Activated CD8-positive, alpha-beta memory T cell treated with anti-CD3 and anti-CD28 coated beads, Interleukin-2, amount 50 U/mL, for 48 hours (primary cell): ENCODE data around the gene CFAP46.
"Not testable (repeated sequence)": the region's sequence is repeated elsewhere in the genome, so short reads cannot be mapped to it uniquely, and the experiment has no call there.

Experiments
- DNase-seq: peaks from one replicate; pipeline ENCODE4 v3.0.0-alpha.2; 2020

Gene CFAP46

DNA sequence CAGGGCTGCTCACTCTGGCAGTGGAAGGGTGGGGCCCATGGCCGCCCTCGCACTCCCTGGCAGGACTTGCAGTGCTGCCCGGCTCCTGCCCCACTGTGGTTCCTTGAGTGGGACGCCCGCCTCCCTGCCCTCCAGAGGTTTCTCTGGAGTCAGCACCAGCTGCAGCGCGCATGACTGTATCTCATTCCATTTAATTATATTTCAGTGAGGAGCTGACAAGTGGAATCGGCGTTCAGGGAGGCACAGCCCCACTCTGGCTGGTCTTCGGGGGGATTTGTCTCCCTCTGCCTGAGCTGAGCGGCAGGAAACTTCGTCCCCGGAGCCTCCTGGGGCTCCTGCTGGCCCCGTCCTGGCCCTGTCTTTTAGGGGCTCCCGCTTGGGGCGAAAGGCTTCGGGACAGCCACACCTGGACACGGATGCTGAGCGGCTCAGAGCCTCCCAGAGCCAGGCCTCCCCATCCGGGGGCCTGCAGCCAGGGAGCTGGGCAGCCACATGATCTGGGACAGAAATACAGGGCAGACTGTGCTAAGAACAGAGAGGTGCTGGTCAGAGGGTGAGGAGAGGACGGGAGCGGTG is 81.2 kb downstream of the CFAP46 start:
- DNase-seq: no peak

DNA sequence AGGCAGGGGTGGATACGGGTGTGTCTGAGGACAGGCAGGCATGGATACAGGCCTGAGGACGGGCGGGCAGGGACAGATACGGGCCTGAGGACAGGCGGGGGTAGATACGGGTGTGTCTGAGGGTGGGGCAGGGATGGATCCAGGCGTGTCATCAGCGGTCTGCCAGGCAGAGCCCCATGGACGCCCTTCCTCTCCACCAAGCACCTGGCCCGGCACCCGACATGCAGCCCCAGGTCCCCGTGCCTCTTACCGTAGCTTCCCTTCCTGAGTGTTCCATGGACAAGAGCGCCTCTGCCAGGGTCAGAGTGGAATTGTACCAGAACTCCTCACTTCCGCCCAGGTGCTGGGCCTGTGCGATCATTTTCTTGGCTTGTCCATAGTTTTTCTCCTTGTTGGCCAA is 81.8 kb downstream of the CFAP46 start:
- no peak for DNase-seq

DNA sequence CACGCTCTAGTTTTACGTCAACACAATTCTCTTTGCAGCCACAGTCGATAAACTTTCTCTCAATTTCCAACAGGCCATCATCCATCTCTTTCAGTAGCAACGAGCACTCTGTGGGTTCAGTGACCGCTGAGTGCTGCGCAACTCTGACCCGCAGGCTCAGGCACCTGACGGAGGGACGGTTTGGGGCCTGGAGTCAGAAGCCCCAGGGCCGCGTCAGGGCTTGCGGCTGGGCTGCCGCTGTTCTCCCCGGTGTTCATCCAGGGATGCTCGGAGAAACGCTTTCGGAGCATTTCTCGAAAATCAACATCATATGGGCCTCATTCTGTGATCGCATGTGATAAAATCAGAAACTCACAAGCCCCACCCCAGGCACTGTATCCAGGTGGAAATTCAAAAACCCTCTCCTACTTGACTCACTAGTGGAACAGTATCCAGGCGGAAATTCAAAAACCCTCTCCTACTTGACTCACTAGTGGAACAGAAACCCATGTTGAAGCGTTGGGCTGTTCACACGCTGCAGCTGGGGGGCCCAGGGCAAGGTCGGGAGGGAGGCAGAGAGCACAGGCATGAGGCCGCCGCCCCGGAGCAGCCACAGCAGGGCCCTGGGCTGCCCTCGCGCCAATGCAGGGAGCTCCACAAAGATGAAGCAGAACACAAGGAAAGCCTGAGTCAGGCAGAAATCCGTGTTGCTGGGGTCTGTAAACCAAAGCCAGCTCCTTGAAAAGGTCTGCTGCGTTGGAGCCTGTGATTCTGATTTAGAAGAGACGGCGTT is 83.1 kb downstream of the CFAP46 start:
- DNase-seq: no peak

DNA sequence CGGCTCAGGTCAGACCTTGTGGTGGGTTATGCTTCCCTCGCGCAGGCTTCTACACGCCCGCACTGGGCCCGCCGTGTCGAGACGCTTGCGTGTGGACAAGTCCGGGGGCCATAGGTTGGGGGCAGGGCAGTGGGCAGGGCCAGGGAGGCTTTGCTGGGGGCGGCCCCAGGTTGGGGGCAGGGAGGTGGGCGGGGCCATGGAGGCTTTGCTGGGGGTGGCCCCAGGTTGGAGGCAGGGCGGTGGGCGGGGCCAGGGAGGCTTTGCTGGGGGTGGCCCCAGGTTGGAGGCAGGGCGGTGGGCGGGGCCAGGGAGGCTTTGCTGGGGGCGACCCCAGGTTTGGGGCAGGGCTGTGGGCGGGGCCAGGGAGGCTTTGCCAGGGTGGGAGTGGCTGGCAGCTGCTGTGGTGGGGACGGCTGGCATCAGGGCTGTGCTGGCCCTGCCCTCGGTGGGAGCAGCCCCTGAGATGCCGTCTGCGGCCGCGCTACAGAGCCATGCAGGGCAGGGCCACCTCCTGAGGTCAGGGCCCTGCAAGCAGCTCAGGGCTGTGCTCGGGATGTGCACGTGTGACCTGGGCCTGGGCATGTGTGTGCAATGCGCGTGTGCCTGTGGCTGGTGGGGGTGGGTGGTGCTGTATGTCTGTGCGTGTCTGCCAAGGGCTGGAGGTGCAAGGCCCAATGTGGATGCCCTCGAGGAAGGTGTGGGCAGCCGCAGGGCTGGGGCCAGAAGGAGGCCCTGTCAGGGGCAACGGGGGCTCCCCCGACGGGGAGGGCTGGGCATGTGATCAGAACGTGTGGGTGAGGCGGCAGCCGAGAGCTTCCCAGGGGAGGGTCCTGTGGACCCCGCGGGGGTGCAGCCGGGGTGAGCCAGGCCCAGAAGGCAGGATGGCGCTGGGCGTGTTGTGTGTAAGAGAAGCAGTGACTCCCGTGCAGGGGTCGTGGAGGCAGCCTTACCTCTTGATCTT is 84.0 kb downstream of the CFAP46 start:
- no peak for DNase-seq

DNA sequence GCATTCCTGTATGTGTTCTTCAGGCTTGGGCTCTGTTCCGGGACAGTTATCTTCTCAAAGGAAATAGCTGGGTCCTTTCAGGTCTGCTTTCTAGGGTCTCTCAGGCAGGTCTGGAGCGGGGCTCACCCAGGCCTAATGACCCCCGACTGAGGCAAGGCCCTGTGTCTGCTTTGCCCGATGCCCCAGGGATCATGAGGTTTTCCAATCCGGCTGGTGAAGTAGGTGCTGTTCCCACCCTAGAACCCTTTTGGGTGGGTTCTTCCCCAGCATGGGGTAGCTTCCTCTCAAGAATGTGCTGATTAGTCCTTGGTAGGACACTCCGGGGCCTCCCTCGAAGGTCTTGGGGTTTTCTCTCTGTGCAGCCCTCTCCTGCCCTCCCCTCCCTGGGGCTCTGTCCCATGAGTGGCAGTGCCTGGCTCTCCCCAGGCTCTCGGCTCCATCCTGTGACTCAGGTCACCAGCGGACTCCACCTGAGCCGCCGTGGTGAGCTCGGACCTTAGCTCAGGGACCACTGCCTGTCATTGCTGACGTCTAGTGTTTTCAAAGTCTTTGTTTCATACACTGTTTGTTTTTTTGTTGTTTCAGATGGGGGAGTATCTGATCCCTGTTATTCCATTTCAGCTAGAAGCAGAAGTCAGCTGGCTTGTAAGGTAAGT is 85.4 kb downstream of the CFAP46 start:
- DNase-seq: peak; percentile 32

DNA sequence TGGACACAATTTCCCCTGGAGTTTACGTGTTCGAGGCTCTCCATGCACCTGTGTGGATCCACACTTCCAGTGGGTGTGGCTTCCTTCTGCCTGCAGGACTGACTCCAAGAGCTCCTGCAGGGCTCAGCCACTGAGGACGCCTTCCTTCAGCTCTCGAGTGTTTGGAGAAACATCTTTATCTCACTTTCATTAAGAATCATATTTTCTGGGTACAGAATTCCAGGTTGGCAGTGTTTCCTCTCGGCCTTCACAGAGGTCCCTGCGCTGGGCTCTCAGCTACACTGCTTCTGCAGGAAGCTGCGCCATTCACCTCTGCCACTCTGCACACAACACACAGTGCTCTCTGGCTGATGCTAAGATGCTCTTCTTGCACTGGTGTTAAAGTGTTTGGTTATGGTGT is 86.5 kb downstream of the CFAP46 start:
- peak; percentile 17 for DNase-seq

DNA sequence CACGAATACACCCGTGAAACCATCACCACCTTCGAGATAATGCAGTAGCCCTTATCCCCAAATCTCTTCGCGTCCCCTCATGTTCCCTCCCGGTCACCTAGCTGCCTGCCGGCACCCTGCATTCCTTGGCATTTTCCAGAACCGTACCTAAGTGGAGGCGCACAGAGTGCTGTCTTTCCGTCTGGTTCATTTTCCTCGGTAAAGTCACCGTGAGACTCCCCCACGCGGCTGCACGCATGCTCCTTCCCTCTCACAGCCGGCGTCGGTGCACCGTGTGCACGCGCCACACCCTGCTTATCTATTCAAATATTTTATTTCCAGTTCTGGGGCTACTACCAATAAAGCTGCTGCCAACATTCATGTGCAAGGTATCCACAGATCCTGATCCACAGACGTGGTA is 90.9 kb downstream of the CFAP46 start:
- DNase-seq: peak; percentile 15

DNA sequence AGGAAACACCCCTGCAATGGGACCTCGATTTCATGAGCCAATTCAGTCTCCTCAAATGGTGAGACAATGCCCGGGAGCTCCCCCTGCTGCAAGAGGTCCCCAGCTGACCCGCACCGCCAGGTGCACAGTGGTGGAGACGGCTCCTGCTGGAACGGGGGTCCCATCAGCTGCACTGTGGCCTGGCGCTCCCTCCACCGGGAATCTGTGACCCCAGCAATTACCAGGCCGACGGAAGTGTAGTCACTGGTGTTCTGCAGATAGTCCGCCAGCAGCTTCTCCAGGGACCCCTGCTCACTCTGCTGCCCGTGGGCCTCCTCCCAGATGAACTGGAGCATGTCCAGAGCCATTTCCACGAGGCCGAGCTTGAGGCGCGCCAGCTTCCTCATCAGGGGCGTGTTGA is 91.5 kb downstream of the CFAP46 start:
- DNase-seq: peak; percentile 28

DNA sequence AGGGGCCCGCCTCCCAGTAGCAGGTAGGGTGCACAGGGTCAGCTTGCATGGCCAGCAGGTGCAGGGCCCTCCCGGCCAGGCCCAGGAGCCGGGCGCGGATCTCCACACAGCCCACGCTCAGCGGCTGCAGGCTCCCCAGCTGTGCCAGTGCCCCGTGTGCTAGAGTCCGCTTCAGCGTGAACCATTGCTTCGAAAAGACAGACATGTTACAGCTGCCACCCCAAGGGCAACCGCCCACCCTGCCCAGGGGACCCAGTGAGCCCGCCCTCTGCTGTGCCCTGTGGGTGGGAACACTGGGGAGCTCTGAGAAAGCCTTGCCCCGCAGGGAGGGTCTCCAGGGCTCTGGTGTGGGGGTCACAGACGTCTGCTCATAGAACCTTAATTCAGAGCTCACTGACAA is 92.1 kb downstream of the CFAP46 start:
- DNase-seq: peak; percentile 25

DNA sequence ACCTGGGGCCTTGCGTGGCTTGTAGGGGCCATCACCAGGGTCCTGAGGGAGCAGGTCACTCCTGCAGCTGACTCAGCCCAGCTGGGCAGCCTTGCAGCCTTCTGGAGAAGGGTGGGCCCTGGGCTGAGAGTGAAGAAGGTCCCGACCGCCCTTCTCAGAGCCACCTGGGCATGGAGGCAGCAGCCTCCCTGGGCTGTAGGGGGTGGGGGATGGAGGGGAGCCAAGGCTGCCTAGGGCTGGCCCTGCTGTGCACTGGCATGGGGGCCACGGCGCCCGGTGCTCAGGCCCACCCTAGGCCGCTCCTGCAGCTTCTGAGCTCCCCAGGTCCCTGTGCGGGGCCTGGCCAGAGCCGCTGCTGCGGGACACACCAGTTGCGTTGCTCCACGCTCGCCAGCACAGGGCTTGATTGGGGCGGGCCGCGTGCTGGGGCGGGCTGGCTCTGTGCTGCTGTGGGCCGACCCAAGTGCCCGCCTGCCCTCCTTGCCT is 92.8 kb downstream of the CFAP46 start:
- peak; percentile 22 for DNase-seq

DNA sequence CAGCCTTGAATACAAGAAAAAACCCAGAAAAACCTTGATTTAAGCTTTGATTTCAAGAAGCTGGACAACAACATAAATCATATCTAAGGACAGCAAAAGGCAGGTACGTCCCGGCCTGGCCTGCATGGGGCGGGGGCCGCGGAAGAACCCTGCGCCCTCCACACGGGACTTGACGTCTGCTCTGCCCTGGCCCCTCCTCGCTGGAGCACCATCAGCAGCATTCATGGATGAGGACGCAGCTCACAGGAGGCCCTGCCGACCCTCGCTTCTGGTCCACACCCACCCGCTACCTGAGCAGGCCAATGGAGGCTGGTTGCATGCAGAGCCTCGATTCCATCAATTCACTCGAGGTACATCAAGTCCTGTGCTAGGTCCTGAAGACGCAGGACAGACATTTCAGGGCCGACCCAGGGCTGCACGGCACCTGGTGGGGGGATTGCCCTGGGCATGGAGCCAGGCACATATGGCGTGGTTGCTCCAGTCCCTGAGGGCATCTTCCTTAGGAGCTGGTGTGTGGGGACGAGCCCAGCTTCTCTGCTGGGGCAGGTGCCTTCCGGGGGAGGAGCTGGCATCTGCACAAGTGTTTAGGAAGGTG is 93.3 kb downstream of the CFAP46 start:
- DNase-seq: peak; percentile 34

DNA sequence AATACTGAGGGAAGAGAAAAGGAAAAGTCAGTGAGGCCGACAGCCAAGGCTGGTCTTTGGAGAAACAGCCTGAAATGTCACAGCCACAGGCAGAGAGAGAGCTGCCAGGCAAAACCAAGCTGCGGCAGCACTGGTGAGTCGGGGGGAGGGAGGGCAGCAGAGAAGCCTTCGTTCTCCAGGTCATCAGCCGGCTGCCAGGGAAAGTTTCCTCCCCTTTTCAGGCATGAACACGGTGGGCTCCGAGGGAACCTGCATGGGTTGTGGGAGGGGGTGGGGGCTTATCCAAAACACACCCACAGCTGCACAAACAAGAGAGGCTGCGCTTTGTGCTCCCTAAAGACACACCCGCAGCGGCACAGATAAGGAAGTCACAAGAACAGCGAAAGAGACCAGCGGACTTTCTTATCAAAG is 94.1 kb downstream of the CFAP46 start:
- DNase-seq: peak; percentile 39

DNA sequence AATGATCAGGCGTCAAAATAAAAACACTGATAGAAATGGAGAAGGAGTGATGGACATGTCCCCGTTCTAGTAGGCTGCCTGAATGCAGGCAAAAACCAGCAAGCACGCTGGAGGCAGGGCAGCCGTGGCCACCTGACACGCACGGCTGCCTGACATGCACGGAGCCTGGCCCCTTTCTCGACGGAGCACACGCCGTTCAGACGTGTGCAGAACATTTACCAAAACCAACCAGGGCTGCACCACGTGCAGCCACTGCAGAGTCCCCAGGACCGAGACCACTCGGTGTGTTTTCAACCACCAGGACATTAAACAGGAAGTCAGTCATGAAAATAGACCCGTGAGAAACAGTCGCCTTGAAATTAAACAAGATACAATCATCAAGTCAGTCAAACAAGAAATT is 94.5 kb downstream of the CFAP46 start:
- DNase-seq: peak; percentile 34

DNA sequence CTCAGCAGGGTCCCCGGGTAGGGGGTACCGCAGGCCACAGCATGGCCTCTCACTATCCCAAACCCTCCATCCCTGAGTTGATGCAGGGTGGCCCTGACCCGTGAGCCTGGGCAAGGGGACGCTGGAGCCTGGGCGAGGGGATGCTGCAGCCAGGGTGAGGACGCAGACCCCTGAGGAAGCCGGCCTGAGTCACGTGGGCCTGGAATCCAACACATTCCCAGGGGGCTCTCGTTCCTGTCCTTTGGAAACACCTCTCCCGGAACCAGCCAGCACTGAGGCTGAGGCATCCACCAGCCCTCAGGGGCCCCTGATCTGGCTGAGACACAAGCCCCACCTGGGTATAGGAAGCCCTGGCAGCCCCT is 95.0 kb downstream of the CFAP46 start:
- peak; percentile 35 for DNase-seq

DNA sequence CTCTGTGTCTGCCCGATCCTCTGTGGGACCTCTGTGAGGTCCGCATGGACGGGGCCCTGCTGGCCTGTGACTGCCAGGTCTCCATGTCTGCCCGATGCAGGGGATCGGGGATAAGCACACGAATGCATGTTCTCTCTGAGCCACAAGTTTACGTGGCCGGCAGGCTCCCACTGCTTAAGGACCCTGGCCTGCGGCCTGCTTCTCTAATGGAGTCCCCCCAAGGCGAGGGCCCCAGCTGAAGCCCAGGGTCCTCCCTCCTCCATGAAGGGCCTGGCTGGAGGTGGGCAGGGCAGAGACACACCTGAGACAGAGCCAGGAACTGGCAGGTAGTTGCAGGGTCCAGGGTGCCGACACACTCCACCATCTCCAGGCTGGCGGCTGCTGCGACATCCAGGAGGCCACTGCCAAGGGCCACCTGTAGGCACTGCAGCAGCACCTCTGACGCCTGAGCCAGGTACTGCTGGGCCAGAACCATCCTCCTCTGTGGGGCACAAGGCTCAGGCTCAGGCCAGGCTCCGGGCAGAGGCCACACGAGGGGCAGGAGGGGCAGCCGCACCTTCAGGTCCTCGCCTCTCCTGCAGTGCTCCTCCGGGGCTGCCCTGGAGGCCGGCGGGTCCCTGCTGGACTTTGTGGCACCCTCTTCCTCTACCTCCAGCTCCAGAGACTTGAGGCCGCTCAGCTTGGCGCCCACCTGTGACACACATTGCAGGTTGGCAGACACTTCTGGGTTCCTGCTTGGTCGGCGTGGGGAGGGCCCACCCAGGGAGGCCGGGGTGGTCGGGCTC is 95.5 kb downstream of the CFAP46 start:
- DNase-seq: peak; percentile 44

DNA sequence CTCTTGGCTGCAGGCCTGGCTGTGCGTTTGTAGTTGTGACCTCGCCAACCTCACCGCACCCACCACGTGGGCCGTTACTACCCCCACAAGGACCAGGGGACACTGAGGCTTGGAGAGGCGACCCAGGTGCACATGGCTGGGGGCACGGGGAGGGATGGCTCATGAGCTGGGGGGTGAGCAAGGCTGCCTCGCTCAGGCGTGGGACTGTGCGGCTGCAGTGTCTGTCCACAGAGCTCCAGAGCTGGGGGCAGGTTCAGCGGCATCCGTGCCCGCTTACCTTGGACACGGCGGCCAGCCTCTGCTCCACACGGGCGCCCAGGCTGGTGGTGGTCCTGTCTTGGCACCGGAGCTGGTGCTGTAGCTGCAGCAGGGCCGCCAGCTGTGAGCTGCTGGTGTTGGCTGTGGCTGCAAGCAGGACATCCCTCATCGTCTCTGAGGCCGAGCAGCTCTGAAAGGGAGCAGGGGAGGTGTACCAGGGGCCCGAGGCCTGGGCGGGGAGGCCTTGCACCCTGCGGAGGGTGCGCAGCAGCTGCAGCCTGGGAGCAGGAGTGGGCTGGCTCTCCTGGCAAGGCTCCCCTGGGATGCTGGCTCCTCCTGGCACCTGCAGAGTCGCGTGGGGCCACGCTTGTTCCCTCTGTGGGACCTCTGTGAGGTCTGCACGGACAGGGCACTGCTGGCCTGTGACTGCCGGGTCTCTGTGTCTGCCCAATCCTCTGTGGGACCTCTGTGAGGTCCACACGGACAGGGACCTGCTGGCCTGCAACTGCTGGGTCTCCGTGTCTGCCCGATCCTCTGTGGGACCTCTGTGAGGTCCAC is 96.4 kb downstream of the CFAP46 start:
- peak; percentile 36 for DNase-seq

DNA sequence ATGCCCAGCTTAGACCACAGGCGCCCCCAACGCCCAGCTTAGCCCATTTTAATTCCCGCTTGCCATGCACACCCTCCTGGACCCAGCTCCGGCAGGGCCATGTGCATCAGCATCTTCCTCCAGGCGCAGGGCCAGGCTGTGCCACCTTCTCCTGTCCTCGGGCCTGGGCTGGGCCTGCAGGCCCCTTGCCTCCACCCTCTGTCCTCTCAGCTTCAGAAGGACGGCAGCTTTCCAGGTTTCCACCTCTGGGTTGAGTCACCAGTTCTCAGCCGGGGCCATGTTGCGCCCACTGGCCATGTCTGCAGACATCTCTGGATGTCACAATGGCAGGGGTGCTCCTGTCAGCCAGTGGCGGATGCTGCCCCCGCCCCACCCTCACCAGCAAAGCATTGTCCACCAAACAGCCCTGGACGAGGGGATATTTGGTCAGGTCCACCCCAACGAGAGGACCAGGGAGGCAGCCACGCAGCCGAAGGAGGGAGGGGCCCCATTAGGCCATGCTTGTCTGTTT is 97.3 kb downstream of the CFAP46 start:
- no peak for DNase-seq

DNA sequence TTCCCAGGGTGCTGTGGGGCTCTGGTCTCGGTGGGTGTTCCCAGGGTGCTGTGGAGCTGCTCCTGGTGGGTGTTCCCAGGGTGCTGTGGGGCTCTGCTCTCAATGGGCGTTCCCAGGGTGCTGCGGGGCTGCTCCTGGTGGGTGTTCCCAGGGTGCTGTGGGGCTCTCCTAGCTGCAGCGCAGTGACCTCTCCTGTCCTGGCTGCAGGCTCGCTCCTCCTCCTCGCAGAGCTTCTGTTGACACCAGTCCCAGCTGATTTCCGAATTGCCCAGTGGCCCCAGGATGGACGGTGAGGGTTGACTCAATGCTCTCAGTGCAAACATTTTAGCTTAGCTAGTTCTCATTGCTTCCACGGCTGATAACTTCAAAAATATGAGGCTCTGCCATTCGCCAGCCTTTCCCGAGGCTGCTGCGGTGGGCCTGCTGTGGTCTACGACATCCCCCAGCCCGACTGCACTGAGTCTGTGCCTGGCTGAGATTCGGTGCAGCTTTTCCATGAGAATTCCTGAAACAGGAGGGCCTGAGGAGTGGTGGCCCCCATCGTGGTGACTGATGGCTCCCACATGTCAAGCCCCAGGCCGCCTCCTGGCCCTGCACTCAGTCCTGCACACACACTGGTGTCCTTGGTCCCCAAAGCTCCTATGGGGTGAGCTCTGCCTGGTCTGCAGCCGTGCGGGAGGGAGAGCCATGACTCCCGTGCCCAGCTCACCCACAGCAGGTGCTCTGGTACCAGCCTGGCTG is 98.1 kb downstream of the CFAP46 start:
- no peak for DNase-seq

DNA sequence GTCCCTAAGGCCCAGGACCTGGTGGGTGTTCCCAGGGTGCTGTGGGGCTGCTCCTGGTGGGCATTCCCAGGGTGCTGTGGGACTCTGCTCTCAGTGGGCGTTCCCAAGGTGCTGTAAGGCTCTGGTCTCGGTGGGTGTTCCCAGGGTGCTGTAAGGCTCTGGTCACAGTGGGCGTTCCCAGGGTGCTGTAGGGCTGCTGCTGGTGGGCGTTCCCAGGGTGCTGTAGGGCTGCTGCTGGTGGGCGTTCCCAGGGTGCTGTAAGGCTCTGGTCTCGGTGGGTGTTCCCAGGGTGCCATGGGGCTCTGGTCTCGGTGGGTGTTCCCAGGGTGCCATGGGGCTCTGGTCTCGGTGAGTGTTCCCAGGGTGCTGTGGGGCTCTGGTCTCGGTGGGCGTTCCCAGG is 99.1 kb downstream of the CFAP46 start:
- not testable (repeated sequence) for DNase-seq

DNA sequence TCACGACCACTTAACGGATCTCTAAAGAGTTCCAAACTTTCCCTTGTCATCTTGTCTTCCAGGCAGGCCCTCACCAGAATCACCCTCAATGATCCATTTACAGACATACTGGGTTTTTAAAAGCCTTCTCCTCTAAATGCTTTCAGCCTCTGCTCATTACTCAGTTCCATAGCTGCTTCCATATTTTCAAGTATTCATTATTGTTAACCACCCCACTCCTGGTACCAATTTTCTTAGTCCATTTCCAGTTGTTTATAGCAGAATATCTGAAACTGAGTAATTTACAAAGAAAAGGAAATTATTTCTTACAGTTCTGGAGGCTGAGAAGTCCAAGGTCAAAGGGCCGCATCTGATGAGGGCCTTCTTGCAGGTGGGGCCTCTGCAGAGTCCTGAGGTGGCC is 100.0 kb downstream of the CFAP46 start:
- no peak for DNase-seq
